HG03565 (cell line): Measurements from ENCODE around the gene CDK19.
"Not testable (repeated sequence)": the region's sequence is repeated elsewhere in the genome, so short reads cannot be mapped to it uniquely, and the experiment has no call there.

Experiments used
- ATAC-seq: cut with Tn5 transposase; IDR thresholded peaks from one replicate; pipeline ENCODE4 v1.9.1; 2021; ENCODE audit warnings: mild to moderate bottlenecking, moderate library complexity; ENCODE audit not compliant: unreplicated experiment

The CDK19 gene

DNA sequence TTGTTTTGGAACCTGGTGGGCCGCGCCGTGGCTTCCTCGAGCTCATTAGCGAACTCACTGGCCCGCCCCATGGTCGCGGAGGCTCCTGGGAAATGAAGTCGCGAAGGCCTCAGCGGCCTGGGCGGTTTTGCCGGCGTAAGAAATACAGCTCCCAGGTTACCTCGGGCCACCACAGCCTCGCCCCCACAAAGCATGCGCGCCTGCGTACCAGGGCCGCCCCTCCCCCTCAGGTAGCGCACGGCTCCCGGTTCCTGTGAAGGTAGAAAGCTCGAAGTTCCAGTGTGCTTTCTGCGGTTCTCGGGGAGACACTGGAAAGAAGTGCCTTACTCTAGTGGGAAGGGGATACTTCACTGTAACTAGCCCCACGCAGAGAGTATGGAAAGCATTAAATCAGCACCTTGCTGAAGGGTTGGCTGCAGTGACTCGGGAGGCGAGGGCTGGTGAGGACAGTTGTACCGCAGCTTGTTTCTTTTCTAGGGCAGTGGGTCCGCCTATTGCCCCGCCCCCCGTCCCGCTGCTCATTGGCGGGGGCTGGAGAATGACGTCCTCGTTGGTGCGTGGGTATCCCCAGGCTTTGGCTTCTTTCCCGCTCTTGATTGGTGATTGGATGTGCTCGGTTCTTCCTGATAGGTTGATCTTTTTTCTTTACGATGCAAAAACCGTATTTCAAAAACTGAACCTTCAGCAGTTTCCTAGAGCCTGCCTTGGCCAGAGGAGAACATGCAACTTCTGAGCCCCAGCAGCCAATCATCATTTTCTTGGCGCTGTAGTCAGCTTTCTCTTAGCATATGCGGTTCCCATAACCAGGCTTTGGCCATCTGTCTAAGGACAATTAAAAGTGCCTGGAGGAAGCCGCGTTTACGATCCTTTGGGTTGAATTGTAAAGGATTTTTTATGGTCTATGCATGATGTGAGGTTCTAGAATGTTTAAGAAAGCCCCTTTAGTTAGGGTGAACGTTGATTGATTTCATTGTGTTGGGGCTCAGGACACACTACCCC lies at the start of gene CDK19:
Gene CDK19, minus strand, starts transcription at position 59 of the 999 bp plus-strand sequence. CDS start 333 bp downstream, outside the sequence.
- peak; percentile 47 for ATAC-seq

DNA sequence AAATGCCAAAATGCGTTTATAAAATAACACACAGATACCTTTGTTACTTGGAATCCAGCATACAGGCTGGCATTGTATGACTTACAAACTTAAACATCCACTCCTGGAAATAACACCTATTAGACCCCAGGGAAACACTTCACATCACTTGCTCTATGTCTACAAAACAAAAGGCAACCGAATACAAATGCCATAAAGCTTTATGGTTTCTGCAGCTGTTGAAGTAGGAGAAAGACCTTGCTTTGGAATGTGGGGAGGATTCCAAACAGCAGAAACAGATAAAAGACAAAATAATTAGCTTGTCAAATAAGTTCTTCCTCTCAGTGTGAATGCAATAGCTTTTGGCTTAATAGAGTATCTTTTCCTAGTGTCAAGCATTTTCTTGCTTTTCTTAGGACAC lies 49.6 kb upstream of the CDK19 start:
- ATAC-seq = no peak

DNA sequence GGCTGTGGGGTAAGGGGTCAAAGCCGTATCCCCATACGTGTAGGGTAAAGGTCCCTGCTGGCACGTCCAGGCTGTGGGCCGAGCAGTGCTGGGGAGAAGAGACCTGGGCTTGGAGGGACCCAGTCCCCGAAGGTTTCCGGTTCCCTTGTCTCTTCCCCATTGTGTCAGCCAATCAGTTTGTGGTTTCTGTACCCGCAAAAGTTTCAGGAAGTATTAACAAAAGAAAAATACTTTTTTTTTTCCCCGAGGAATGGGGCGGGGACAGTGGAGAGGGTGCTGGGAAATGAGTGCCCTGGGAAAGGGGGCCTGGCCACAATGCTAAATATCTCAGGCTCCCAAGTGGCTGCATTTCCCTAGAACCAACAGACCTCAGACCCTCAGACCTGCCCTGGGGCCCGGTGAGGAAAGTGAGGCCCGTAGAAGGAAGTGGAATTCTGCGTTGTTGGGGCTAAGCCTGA lies 44.1 kb upstream of the CDK19 start:
- ATAC-seq = no peak

DNA sequence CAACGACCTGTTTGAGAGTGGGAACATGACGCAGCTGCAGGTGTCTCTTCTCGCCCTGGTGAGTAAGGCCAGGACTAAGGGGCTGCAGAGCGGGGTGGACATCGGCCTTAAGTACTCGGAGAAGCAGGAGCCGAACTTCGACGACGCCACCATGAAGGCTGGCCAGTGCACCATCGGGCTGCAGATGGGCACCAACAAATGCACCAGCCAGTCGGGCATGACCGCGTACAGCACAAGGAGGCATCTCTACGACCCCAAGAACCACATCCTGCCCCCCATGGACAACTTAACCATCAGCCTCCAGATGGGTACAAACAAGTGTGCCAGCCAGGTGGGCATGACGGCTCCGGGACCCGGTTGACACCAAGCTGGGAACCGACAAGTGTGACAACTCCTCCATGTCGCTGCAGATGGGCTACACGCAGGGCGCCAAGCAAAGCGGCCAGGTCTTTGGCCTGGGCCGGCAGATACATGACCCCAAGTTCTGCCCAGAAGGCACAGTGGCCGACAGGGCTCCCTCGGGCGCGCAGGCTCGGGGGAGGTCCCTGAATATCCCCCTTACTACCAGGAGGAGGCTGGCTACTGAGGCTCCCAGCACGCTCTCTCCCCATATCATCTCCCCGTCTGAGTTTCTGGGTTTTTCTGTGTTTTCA lies 43.4 kb upstream of the CDK19 start:
- ATAC-seq = no peak

DNA sequence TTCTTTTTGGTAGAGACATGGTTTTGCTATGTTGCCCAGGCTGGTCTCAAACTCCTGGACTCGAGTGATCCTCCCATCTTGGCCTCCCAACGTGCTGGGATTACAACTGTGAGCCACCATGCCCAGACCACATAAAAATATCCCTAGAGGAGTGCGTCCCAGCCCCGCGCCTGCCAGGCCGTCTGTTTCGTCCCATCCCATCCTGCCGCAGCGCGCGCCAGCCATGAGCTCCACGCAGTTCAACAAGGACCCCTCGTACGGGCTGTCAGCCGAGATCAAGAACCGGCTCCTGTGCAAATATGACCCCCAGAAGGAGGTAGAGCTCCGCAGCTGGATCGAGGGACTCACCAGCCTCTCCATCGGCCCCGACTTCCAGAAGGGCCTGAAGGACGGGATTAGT lies 42.7 kb upstream of the CDK19 start:
- ATAC-seq = no peak

DNA sequence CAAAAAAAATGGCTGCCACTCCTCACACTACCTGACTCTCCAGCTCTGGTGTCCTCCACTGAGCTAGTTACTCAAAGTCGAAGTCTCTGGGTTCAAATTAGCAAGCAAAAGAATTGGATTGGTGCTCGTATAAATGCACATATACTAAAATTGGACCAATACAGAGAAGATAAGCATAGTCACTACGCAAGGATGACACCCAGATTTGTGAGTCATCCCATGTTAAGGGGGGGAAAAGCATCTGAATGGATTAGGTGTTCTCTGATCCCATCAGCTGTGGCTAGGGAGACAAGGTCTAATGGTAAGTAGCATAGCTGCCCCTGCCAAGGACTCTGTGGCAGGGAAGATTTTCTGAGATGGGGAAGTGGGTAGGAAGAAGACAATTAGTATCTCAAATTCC lies 41.0 kb upstream of the CDK19 start:
- no peak for ATAC-seq

DNA sequence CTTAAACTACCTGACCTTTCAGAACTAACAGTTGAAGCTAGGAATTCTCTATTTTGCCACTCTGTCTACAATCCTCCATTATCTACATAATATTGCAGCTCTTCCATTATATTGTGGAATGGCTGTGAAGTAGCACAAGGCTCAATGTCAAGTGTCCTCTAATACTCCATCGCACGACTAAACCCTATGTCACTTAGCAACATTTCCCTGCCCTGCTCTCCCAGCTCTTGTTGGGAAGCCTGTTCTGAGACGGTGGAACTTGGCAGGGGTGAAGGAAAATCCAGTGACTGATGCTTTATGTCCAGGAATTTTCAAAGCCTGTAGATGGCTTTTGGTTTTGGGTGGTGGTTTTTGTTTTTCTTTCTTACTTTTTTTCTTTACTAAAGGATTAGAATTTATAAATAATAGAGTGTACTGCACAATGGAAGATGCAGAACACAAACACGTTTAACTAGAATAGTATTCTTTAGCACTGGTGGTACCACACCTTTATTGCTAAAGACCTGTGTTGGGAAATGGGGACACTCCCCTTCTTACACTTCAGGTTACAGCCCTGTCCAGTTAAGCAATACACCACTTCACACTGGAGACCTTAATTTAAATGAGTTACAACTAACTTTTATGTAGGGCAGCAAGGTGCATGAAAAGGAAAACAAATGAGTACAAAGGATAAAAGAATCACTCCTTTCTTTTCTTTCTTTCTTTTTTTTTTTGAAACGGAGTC lies 38.6 kb upstream of the CDK19 start:
- ATAC-seq = no peak

DNA sequence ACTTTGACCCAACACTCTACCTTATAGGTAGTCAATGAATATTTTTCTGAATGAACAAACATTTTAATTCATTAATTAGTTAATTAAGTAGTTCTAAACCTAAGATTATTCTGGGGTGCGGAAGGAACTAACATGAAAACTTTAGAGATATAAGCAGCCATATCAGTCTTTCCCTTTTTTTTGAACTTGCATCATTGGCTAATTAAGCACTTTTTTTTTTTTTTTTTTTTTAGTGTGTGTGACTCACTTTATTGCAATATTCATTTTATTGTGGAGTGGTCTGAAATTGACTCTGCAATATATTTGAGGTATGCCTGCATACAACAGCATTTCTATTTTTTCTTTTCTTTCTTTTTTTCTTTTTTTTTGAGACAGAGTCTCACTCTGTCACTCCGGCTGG lies 37.5 kb upstream of the CDK19 start:
- no peak for ATAC-seq

DNA sequence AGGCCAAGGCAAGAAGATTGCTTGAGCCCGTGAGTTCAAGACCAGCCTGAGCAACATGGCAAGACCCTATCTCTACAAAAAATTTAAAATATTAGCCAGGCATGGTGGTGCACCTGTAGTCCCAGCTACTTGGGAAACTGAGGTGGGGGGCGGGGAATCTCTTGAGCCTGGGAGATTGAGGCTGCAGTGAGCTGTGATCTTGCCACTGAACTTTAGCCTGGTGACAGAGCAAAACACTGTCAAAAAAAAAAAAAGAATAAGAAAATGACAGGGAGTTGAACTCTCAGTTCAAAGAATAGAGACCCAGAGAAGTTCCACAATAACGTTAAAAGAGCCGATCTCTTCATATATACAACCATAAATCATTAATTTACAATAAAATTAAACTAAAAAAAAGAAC lies 34.5 kb upstream of the CDK19 start:
- ATAC-seq = no peak

DNA sequence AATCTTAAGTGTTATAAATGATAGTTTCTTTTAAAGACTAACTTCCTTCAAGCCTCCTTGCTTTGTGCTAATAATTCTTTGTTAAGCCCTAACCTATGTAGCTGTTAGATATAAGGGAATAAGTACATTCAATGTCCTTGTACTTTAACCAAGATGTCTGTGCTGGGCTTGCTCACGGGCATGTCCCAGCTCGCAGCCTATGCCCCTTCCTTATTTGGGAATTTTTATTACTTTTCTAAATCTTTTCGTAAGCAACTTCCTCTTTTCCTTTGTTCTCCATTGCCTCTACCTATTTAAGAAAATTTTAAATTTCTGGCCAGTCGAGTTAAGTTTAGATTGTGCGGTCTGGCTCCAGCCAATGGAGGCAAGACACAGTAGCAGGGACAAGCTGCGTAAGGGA lies 26.0 kb upstream of the CDK19 start:
- no peak for ATAC-seq

DNA sequence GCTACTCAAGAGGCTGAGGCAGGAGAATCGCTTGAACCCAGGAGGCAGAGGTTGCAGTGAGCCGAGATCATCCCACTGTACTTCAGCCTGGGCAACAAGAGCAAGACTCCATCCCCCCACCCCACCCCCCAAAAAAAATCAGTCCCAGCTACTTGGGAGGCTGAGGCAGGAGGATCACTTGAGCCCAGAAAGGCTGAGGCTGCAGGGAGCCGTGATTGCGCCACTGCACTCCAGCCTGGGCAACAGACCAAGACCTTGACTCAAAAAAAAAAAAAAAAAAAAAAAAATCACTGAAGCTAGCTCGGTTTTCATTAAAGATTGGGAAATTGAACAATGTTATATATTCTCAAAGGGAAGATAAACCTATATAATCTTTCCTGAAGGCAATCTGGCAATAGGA lies 20.5 kb upstream of the CDK19 start:
- not testable (repeated sequence) for ATAC-seq

DNA sequence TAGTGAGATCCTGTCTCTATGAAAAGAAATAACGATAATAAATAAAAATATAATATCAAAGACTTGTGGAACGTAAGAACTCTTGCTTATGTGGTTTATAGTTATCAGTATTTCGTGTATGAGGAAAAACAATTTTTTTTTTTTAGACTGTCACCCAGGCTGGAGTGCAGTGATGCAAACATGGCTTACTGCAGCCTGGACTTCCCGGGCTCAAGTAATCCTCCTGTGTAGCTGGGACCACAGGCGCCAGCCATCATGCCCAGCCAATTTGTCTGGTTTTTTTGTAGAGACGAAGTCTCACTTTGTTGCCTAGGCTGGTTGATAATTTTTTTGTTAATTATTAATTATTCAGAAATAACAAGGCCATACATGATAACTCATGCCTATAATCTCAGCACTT lies 18.6 kb upstream of the CDK19 start:
- ATAC-seq = no peak

DNA sequence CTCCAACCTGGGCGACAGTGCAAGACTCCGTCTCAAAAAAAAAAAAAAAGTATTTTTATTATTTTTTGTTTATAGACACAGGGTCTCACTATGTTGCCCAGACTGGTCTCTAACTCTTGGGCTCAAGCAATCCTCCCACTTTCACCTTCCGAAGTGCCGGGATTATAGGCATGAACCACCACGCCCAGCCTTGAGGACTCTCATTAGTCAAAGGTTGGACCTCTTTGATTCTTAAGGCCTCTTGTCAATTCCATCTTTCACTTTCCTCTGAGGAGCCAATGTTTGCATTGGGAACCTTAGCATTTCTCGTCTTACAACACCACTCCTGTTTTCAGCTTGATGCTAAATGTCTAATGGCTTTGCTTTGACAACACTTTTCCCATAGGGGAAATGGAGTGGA lies 16.1 kb upstream of the CDK19 start:
- no peak for ATAC-seq

DNA sequence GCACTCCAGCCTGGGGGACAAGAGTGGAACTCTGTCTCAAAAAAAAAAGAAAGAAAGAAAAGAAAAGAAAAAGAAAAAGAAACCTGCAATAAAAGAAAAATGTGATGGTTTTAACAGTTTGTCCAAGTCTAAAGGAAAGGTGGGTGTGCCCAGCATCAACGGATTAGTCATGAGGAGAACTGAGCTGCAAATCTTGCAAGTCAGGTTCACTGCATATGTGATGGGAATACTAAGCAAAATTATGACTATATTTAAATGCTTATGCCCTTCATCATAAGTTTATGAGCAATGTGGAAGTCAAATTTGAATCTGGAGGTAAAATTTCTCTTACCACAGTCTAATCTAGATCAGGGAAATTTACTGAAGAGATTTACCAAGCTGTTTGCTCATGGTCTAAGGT lies 13.1 kb upstream of the CDK19 start:
- no peak for ATAC-seq

DNA sequence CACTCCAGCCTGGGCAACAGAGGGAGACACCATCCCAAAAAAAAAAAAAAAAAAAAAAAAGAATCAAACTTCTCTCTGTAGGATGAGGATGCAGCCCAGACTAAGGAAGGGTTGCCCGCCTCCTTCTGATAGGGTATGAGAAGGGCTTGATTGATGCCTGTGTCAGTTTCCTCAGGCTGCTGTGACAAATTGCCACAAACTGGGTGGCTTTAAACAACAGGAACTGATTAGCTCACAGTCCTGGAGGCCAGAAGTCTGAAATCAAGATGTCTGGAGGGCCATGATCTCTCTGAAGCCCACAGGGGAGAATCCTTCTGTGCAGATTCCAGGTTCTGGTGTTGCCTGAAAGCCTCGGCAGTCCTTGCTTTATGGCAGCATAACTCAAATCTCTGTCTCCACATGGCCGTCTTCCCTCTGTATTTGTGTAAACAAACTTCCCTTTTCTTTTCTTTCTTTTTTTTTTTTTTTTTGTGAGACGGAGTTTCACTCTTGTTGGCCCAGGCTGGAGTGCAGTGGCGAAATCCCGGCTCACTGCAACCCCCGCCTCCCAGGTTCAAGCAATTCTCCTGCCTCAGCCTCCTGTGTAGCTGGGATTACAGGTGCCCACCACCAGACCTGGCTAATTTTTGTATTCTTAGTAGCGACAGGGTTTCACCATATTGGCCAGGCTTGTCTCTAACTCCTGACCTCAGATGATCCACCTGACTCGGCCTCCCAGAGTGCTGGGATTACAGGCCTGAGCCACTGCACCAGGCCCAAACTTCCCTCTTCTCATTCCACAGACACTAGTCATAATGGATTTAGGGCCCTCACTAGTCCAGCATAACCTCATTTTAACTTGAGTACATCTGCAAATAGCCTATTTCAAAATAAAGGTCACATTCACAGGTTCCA lies 11.2 kb upstream of the CDK19 start:
- no peak for ATAC-seq

DNA sequence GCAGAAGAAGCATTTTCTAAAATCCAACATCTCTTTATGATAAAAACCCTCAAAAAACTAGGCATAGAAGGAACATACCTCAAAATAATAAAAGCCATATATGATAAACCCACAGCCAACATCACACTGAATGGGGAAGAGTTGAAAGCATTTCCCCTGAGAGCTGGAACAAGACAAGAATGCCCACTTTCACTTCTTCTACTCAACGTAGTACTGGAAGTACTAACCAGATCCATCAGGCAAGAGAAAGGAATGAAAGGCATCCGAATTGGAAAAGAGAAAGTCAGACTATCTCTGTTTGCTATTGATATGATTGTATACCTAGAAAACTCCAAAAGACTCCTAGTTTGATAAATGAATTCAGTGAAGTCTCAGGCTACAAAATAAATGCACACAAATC lies 7.9 kb upstream of the CDK19 start:
- no peak for ATAC-seq

DNA sequence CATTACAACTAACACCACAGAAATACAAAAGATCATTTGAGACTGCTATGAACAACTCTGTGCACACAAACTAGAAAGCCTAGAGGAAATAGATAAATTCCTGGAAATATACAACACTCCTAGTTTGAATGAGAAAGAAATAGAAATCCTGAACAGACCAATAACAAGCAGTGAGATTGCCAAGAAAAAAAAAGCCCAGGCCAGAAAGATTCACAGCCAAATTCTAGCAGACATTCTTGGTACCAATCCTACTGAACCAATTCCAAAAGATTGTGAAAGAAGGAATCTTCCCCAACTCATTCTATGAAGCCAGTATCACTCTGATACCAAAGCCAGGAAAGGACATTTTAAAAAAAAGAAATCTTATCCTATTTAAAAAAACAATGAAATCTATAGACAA lies 7.0 kb upstream of the CDK19 start:
- no peak for ATAC-seq

DNA sequence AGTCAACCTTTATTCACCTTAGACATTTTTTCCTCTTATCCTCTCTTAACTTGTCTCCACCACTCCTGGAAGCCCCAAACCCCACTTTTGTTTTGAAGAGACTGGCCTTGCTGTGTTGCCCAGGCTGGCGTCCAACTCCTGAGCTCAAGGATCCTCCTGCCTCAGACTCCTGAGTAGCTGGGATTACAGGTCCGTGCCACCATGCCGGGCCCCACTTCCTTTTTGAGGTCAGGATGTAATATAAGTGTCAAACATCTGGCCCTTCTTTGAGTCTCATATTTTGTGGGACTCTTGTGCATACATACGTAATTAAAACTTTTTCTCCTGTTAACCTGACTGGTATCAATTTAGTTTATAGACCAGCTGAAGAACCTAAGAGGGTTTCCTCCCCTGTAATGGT lies 1.4 kb upstream of the CDK19 start:
- ATAC-seq = no peak

DNA sequence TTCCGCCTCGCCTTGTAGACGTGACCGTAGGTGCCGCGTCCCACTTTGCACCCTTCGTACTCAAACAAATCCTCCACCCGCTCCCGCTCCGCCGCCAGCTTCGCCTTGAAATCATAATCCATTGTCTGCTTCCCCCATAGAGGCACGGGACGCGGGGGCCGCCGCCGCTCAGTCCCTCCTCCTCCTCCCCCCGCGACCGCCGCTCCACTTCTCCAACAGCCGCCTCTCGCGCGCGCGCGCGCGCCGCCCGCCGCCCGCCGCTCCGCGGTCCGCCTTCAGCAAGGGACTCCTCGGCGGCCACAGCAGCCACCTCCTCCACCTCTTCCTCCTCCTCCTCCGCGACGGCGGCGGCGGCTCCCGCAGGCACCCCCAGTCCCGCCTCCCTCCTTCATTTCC lies 256 bp downstream of the CDK19 start:
- no peak for ATAC-seq
